Measurements from ENCODE around the gene NCAPH2. TPM values are rescaled to one million over a fixed set of nuclear protein-coding genes. Genes with fewer than 3 reads are reported as not detected.

NCAPH2 gene
- total and polyA plus RNA-seq, 3 donors from 2014 or later: 67.4 to 89.2 (median 88.5) TPM

GRCh38 chr22:50545522-50546325 is 37.7 kb downstream of the NCAPH2 start, which contains the start of gene KLHDC7B:
KLHDC7B (plus strand) TSS chr22:50545899; CDS start chr22:50546244, 345 bp downstream.
- no peak within 1 kb of the TSS for H3K27ac ChIP-seq
- TF ChIP-seq POLR2A (IDR thresholded peaks at IDR 0.05): no peak
- TF ChIP-seq CTCF (IDR thresholded peaks at IDR 0.05): no peak
- H3K36me3 ChIP-seq (ENCODE audit: low read depth, missing control alignments): no peaks in the 10 kb centered on the region
- peaks cover 11% of the 10 kb centered on the region for H3K4me1 ChIP-seq
- peak within 1 kb of the TSS in 1 of 2 donors; percentile 9 for H3K4me3 ChIP-seq
- DNase-seq: no peak
- no peaks in the 10 kb centered on the region for H3K9me3 ChIP-seq
- H3K27me3 ChIP-seq: no peaks in the 10 kb centered on the region
- intact Hi-C loops (cut with DNase I; ENCODE audit: low total_unique reads): no loop called here
- WGBS, 2 donors: 59 to 71% methylated on average over 6 to 10 of the region's 10 CpGs

- no peak for TF ChIP-seq CTCF (IDR thresholded peaks at IDR 0.05)
- no peak for TF ChIP-seq POLR2A (IDR thresholded peaks at IDR 0.05)
- intact Hi-C loops (cut with DNase I; ENCODE audit: low total_unique reads): no loop called here
- H3K4me1 ChIP-seq: peaks cover 11% of the 10 kb centered on the region
- 49% methylated on average over 55 of the region's 78 CpGs; no CpG with 5 or more reads in 1 of the 2 donors for WGBS, 2 donors
- H3K9me3 ChIP-seq: no peaks in the 10 kb centered on the region
- H3K36me3 ChIP-seq (ENCODE audit: low read depth, missing control alignments): no peaks in the 10 kb centered on the region
- no peak for DNase-seq
- H3K4me3 ChIP-seq: peak overlapping the region in 1 of 2 donors; percentile 9
- H3K27ac ChIP-seq: no peak overlapping the region
- H3K27me3 ChIP-seq: no peaks in the 10 kb centered on the region
Measured at GRCh38 chr22:50546326-50547262, 38.6 kb downstream of the NCAPH2 start.

- H3K4me3 ChIP-seq: peak overlapping the region in 1 of 2 donors; percentile 9
- no peak for TF ChIP-seq CTCF (IDR thresholded peaks at IDR 0.05)
- no peak for DNase-seq
- H3K27ac ChIP-seq: no peak overlapping the region
- intact Hi-C loops (cut with DNase I; ENCODE audit: low total_unique reads): no loop called here
- H3K4me1 ChIP-seq: peaks cover 11% of the 10 kb centered on the region
- 6 to 9% methylated on average over 18 to 33 of the region's 35 CpGs for WGBS, 2 donors
- H3K9me3 ChIP-seq: no peaks in the 10 kb centered on the region
- H3K36me3 ChIP-seq (ENCODE audit: low read depth, missing control alignments): no peaks in the 10 kb centered on the region
- H3K27me3 ChIP-seq: no peaks in the 10 kb centered on the region
Measured at GRCh38 chr22:50547263-50547985, 39.4 kb downstream of the NCAPH2 start.

GRCh38 chr22:50548040-50548920 is 40.3 kb downstream of the NCAPH2 start:
- peak overlapping the region in 1 of 2 donors; percentile 24 for H3K4me3 ChIP-seq
- intact Hi-C loops (cut with DNase I; ENCODE audit: low total_unique reads): no loop called here

More at GRCh38 chr22:50548040-50548920, 40.3 kb downstream of the NCAPH2 start:
- Histone ChIP-seq H3K9me3 (no peaks in the 10 kb centered on the region), H3K27ac (no peak overlapping the region), H3K4me1 (peaks cover 11% of the 10 kb centered on the region), H3K36me3 (ENCODE audit: low read depth, missing control alignments) (no peaks in the 10 kb centered on the region), H3K27me3 (no peaks in the 10 kb centered on the region)
- DNase-seq: no peak
- TF ChIP-seq POLR2A (IDR thresholded peaks at IDR 0.05) (no peak), CTCF (IDR thresholded peaks at IDR 0.05) (no peak)
- 4 to 8% methylated on average over 19 to 45 of the region's 56 CpGs for WGBS, 2 donors
